Measurements from ENCODE around the gene H2BK1. TPM values are rescaled to one million over a fixed set of nuclear protein-coding genes. Genes with fewer than 3 reads are reported as not detected.

Gene H2BK1
- total RNA-seq, 1 donor from 2014 or later, result not detected

- no peaks in the 10 kb centered on the region for H3K36me3 ChIP-seq
- TF ChIP-seq CTCF (IDR thresholded peaks at IDR 0.05) (no peak), POLR2AphosphoS5 (IDR thresholded peaks at IDR 0.05; ENCODE audit: insufficient read depth in 1 of 2, low read depth in 1 of 2) (no peak), POLR2A (IDR thresholded peaks at IDR 0.05) (no peak)
- DNase-seq (ENCODE audit: extremely low spot score in 2 of 2), result no peak
These were observed 34.6 kb upstream of the H2BK1 start for GRCh38 chr7:151244841-151245346.

GRCh38 chr7:151244196-151244840, 34.0 kb upstream of the H2BK1 start:
- no peak for TF ChIP-seq POLR2A (IDR thresholded peaks at IDR 0.05)
- TF ChIP-seq CTCF (IDR thresholded peaks at IDR 0.05), result peak in 2 of 3 experiments; percentile 64 to 71
- no peak for TF ChIP-seq POLR2AphosphoS5 (IDR thresholded peaks at IDR 0.05; ENCODE audit: insufficient read depth in 1 of 2, low read depth in 1 of 2)
- no peak for DNase-seq (ENCODE audit: extremely low spot score in 2 of 2)
- Histone ChIP-seq H3K27ac (no peak overlapping the region), H3K9me3 (no peaks in the 10 kb centered on the region), H3K4me3 (no peak overlapping the region), H3K27me3 (no peaks in the 10 kb centered on the region), H3K36me3 (no peaks in the 10 kb centered on the region), H3K4me1 (peaks cover 57% of the 10 kb centered on the region)
- intact Hi-C loops (cut with DNase I), result no loop called here

More at GRCh38 chr7:151244841-151245346, 34.6 kb upstream of the H2BK1 start:
- Histone ChIP-seq H3K9me3 (no peaks in the 10 kb centered on the region), H3K4me3 (peak overlapping the region; percentile 36 to 47), H3K4me1 (peaks cover 63% of the 10 kb centered on the region), H3K27me3 (no peaks in the 10 kb centered on the region), H3K27ac (peak overlapping the region; percentile 94)
- intact Hi-C loops (cut with DNase I), result loop anchor here (5.0 kb wide), 1 partner anchor 57 kb away; no protein-coding TSS in a partner anchor

- DNase-seq (ENCODE audit: extremely low spot score in 2 of 2), result no peak
- H3K27ac ChIP-seq, result no peak overlapping the region
- no peaks in the 10 kb centered on the region for H3K27me3 ChIP-seq
- peaks cover 56% of the 10 kb centered on the region for H3K4me1 ChIP-seq
- intact Hi-C loops (cut with DNase I), result no loop called here
- H3K36me3 ChIP-seq, result peaks cover 0 to 5% of the 10 kb centered on the region in 2 donors
- no peak overlapping the region for H3K4me3 ChIP-seq
- no peak for TF ChIP-seq POLR2AphosphoS5 (IDR thresholded peaks at IDR 0.05; ENCODE audit: insufficient read depth in 1 of 2, low read depth in 1 of 2)
- no peak for TF ChIP-seq POLR2A (IDR thresholded peaks at IDR 0.05)
- no peak for TF ChIP-seq CTCF (IDR thresholded peaks at IDR 0.05)
- no peaks in the 10 kb centered on the region for H3K9me3 ChIP-seq
These were observed 33.3 kb upstream of the H2BK1 start for GRCh38 chr7:151243408-151244195.

GRCh38 chr7:151243045-151243349, 32.7 kb upstream of the H2BK1 start:
- TF ChIP-seq POLR2A (IDR thresholded peaks at IDR 0.05) (no peak), CTCF (IDR thresholded peaks at IDR 0.05) (no peak), POLR2AphosphoS5 (IDR thresholded peaks at IDR 0.05; ENCODE audit: insufficient read depth in 1 of 2, low read depth in 1 of 2) (no peak)
- H3K27ac ChIP-seq, result no peak overlapping the region
- H3K9me3 ChIP-seq, result no peaks in the 10 kb centered on the region
- DNase-seq (ENCODE audit: extremely low spot score in 2 of 2), result no peak
- peaks cover 52% of the 10 kb centered on the region for H3K4me1 ChIP-seq
- intact Hi-C loops (cut with DNase I), result no loop called here
- H3K4me3 ChIP-seq, result no peak overlapping the region
- H3K36me3 ChIP-seq, result peaks cover 0 to 11% of the 10 kb centered on the region in 2 donors
- no peaks in the 10 kb centered on the region for H3K27me3 ChIP-seq

Data from vagina (tissue), 2 donors.